Stimulated activated CD8-positive, alpha-beta memory T cell treated with anti-CD3 and anti-CD28 coated beads, Interleukin-4, amount 100 ng/mL, for 4 hours (primary cell): ENCODE measurements around the gene ZFPL1.

Experiments
- DNase-seq, 2 donors: peaks; one replicate each; pipeline ENCODE4 v3.0.0-alpha.2; 2020; ENCODE audit warnings: low read depth in 2 of 2, low spot score in 1 of 2

ZFPL1 gene

GRCh38 chr11:65090628-65091027 lies 6.6 kb downstream of the ZFPL1 start:
- DNase-seq: no peak

GRCh38 chr11:65095427-65095826 lies 11.4 kb downstream of the ZFPL1 start:
- DNase-seq: no peak

GRCh38 chr11:65095974-65096806 lies 12.2 kb downstream of the ZFPL1 start, which contains the start of gene VPS51:
VPS51 (plus strand) TSS chr11:65096214; CDS start chr11:65096251, 37 bp downstream.
- peak; percentile 66 for DNase-seq

- no peak for DNase-seq
These were observed 12.9 kb downstream of the ZFPL1 start for GRCh38 chr11:65096926-65097325.

- DNase-seq: no peak
These were observed 16.8 kb downstream of the ZFPL1 start for GRCh38 chr11:65100674-65101350.

- DNase-seq: no peak
These were observed 18.4 kb downstream of the ZFPL1 start for GRCh38 chr11:65102142-65103095.

GRCh38 chr11:65103476-65103875 lies 19.5 kb downstream of the ZFPL1 start:
- no peak for DNase-seq

- DNase-seq: no peak
These were observed 20.6 kb downstream of the ZFPL1 start for GRCh38 chr11:65104628-65105027.

GRCh38 chr11:65107078-65107477 lies 23.1 kb downstream of the ZFPL1 start:
- no peak for DNase-seq

GRCh38 chr11:65107751-65108468 lies 23.9 kb downstream of the ZFPL1 start:
- no peak for DNase-seq

GRCh38 chr11:65108469-65109123 lies 24.6 kb downstream of the ZFPL1 start:
- no peak for DNase-seq

- DNase-seq: no peak
These were observed 25.5 kb downstream of the ZFPL1 start for GRCh38 chr11:65109231-65110198.

- peak; percentile 81 to 100 for DNase-seq
These were observed 26.4 kb downstream of the ZFPL1 start for GRCh38 chr11:65110354-65110861.

- DNase-seq: no peak
These were observed 27.2 kb downstream of the ZFPL1 start for GRCh38 chr11:65111159-65111743.

GRCh38 chr11:65111744-65112545 lies 27.9 kb downstream of the ZFPL1 start, which contains the start of gene TM7SF2:
TM7SF2 (plus strand) TSS chr11:65111872; CDS start chr11:65112016, 144 bp downstream.
- DNase-seq: peak; percentile 87 to 88

- peak; percentile 48 to 50 for DNase-seq
These were observed 28.7 kb downstream of the ZFPL1 start for GRCh38 chr11:65112546-65113360.
